BLaER1 treated with 17β-estradiol and CSF1 and Interleukin-3, amounts not matched to agents 10 nM and 100 nM (cell line): ENCODE measurements around the gene TCEA3.
A peak's percentile ranks its signal among the peaks of the same experiment; 100 is the strongest.

ENCODE experiments used
- H3K27ac ChIP-seq, 11 experiments: shearing (Covaris generic); formaldehyde crosslinking; 2 replicates each; pipeline ENCODE4 v1.8.1; 2022
- H3K27me3 ChIP-seq, 11 experiments: shearing (Covaris generic); formaldehyde crosslinking; 2 replicates each; pipeline ENCODE4 v1.8.1; 2022
- H3K36me3 ChIP-seq, 11 experiments: shearing (Covaris generic); formaldehyde crosslinking; 2 replicates each; pipeline ENCODE4 v1.8.1; 2022
- H3K4me1 ChIP-seq, 10 experiments: shearing (Covaris generic); formaldehyde crosslinking; 2 replicates each; pipeline ENCODE4 v1.8.1; 2022
- H3K4me2 ChIP-seq, 11 experiments: shearing (Covaris generic); formaldehyde crosslinking; 2 replicates each; pipeline ENCODE4 v1.8.1; 2022
- H3K4me3 ChIP-seq, 10 experiments: shearing (Covaris generic); formaldehyde crosslinking; 2 replicates each; pipeline ENCODE4 v1.8.1; 2022
- H3K9ac ChIP-seq, 11 experiments: shearing (Covaris generic); formaldehyde crosslinking; 2 replicates each; pipeline ENCODE4 v1.8.1; 2022
- H3K9me3 ChIP-seq, 11 experiments: shearing (Covaris generic); formaldehyde crosslinking; replicated peaks in 1 of 11; 2 replicates each; pipeline ENCODE4 v1.8.1; 2022
- H4K20me1 ChIP-seq, 11 experiments: shearing (Covaris generic); formaldehyde crosslinking; 2 replicates each; pipeline ENCODE4 v1.8.1; 2022
- Cebpa-rat ChIP-seq, 11 experiments: shearing (Covaris generic); IDR thresholded peaks; 2 replicates each; pipeline ENCODE4 v1.8.1; 2022

The TCEA3 gene

DNA sequence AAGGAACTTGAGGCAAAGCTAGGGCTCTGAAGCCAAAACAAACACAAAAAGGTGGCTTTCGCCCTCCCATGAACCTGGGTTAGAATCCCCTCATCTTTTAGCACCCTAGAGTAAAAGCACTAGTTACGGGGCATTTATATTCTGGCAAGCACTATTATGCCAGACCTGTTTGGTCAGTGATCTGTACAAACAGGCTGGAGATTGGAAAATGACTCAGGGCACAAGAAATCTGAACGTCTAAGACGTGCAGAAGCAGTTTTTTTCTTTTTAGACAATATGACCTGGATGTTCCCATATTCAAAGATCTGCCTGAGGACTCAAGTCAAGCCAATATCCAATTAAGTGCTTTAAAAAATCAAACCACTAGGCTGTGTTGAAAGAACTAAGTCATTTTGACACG is 58.0 kb downstream of the TCEA3 start:
- Histone ChIP-seq H4K20me1 (no peaks in the 10 kb centered on the region), H3K27me3 (peaks cover 0 to 7% (median 0%) of the 10 kb centered on the region in 11 experiments; a peak in 2 of 22 replicates), H3K9me3 (peaks cover 52 to 57% (median 54%) of the 10 kb centered on the region in 11 experiments), H3K4me1 (peaks cover 28 to 35% (median 31%) of the 10 kb centered on the region in 10 experiments), H3K4me2 (peak overlapping the region in 8 of 11 experiments; percentile 84 to 97 (median 94); a peak in 10 of 22 replicates), H3K27ac (no peak overlapping the region), H3K4me3 (peak overlapping the region in 6 of 10 experiments; percentile 69 to 87 (median 78); a peak in 4 of 20 replicates), H3K9ac (no peak overlapping the region), H3K36me3 (peaks cover 54 to 58% (median 55%) of the 10 kb centered on the region in 11 experiments)
- TF ChIP-seq Cebpa-rat (IDR thresholded peaks at IDR 0.05): no peak

DNA sequence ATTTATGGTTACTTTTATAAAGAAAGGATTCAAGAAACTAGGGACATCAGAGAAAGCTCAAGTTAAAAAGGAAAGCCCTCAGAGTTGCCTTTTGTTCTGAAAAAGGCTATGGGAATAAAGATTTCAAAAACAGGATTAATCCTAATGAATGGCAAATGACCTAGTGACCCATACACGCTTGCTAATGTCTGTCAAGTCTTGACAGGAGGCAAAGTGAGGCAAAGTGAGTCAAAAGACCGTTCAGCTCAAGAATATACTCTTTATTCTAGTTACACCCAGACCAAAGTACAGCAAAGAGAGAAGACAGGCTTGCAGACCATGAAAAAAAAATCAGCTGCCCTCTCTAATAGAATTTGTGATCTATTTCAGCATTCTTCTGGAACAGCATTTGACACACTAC is 58.4 kb downstream of the TCEA3 start:
- Histone ChIP-seq H3K36me3 (peaks cover 58 to 62% (median 59%) of the 10 kb centered on the region in 11 experiments), H3K27me3 (peaks cover 0 to 7% (median 0%) of the 10 kb centered on the region in 11 experiments; a peak in 2 of 22 replicates), H3K9me3 (peaks cover 57 to 61% (median 59%) of the 10 kb centered on the region in 11 experiments), H3K9ac (no peak overlapping the region), H3K27ac (no peak overlapping the region), H3K4me2 (peak overlapping the region in 1 of 11 experiments; percentile 91; a peak in 2 of 22 replicates), H4K20me1 (no peaks in the 10 kb centered on the region), H3K4me3 (peak overlapping the region in 2 of 10 experiments; percentile 80 to 81; a peak in 3 of 20 replicates), H3K4me1 (peaks cover 24 to 31% (median 27%) of the 10 kb centered on the region in 10 experiments)
- TF ChIP-seq Cebpa-rat (IDR thresholded peaks at IDR 0.05): no peak

DNA sequence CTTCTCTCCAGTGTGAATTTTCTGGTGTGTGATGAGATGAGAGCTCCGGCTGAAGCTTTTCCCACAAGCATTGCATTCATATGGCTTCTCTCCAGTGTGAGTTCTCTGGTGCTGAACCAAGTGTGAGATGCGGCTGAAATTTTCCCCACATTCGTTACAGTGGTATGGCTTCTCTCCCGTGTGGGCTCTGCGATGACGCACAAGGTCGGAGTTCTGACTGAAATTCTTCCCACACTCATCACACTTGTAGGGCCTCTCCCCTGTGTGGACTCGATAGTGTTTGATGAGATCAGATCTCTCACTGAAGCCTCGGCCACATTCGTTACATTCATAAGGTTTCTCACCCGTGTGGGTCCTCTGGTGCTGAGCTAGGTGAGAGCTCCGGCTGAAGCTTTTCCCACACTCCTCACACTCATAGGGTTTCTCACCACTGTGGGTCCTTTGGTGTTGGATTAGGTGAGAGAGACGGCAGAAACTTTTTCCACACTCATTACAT is 62.3 kb downstream of the TCEA3 start:
- H4K20me1 ChIP-seq: no peaks in the 10 kb centered on the region
- no peak overlapping the region for H3K27ac ChIP-seq
- peaks cover 3 to 12% (median 4%) of the 10 kb centered on the region in 10 experiments for H3K4me1 ChIP-seq
- peaks cover 95 to 100% (median 98%) of the 10 kb centered on the region in 11 experiments for H3K9me3 ChIP-seq
- H3K4me3 ChIP-seq: peak overlapping the region; percentile 18 to 56 (median 39)
- H3K9ac ChIP-seq: no peak overlapping the region
- TF ChIP-seq Cebpa-rat (IDR thresholded peaks at IDR 0.05): no peak
- peaks cover 0 to 7% (median 0%) of the 10 kb centered on the region in 11 experiments; a peak in 2 of 22 replicates for H3K27me3 ChIP-seq
- no peak overlapping the region for H3K4me2 ChIP-seq
- peaks cover 90 to 100% (median 98%) of the 10 kb centered on the region in 11 experiments for H3K36me3 ChIP-seq

DNA sequence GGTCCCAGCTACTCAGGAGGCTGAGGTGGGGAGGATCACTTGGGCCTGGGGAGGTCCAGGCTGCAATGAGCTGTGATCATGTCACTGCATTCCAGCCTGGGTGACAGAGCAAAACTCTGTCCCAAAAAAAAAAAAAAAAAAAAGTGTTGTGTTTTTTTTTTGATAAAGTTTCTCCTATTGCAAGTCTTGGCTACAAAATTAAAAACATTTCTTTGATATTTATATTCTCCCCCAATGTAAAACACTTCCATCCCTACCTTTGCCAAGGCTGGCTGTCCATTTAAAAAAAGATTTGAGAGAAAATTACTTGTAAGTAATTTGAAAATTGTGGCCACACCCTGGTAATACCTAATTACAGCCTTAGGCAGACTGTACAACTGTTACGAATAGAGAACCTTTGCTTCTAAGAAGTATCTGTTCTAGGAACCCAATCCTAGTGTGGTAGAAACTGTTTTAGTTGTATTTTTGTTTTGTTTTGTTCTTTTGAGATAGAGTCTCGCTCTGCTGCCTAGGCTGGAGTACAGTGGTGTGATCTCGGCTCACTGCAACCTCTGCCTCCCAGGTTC is 66.2 kb downstream of the TCEA3 start:
- Histone ChIP-seq H3K27ac (no peak overlapping the region), H3K36me3 (peaks cover 56 to 81% (median 73%) of the 10 kb centered on the region in 11 experiments)

DNA sequence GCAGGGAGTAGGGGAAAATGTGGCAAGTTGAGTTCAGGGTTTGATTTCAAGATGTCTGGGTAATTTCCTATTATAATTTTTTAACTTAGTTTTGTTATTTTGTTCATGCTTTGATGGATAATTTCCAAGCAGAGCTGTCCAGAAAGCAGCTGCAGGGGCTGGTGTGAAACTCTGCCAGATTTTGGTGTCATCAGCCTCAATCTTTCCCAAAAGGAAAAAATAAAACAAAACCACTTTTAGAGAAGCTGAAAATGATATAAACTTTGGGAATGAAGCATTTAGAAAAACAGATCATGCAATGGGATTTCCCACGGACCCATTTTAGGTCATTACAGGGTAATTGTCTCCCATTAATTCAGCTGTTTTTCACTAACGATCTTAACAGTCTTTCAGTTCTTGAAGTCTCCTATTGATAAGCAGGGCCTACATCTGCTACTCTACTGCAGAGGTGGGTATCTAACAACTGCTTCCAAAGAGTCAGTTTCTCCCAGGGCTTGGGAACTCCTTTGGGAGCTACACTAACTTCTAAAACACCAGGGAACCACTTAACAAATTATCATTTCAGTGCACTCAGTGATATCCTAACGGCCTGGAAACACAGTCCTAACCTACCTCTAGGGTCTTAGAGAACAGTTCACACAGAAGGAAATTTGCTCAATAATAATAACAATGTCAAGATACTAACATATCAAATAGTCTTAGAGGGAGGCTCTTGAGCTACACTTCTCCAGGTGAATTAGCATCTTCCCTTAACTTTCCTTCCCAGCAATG is 67.2 kb downstream of the TCEA3 start:
- H3K4me1 ChIP-seq: peaks cover 0 to 5% (median 0%) of the 10 kb centered on the region in 10 experiments; a peak in 1 of 20 replicates
- no peak overlapping the region for H3K9ac ChIP-seq
- H4K20me1 ChIP-seq: no peaks in the 10 kb centered on the region
- TF ChIP-seq Cebpa-rat (IDR thresholded peaks at IDR 0.05): no peak
- no peak overlapping the region for H3K27ac ChIP-seq
- H3K4me3 ChIP-seq: no peak overlapping the region
- no peak overlapping the region for H3K4me2 ChIP-seq
- peaks cover 0 to 3% (median 0%) of the 10 kb centered on the region in 11 experiments; a peak in 1 of 22 replicates for H3K27me3 ChIP-seq
- peaks cover 55 to 75% (median 68%) of the 10 kb centered on the region in 11 experiments for H3K9me3 ChIP-seq
- H3K36me3 ChIP-seq: peaks cover 46 to 70% (median 62%) of the 10 kb centered on the region in 11 experiments

More for the DNA sequence above, 66.2 kb downstream of the TCEA3 start:
- Histone ChIP-seq H3K4me3 (0 out of 20 replicates have a peak overlapping the region, but pooled peaks of 1 of the 10 experiments have one; percentile 4), H3K4me1 (peaks cover 0 to 5% (median 0%) of the 10 kb centered on the region in 10 experiments; a peak in 1 of 20 replicates), H4K20me1 (no peaks in the 10 kb centered on the region), H3K9me3 (peaks cover 66 to 86% (median 79%) of the 10 kb centered on the region in 11 experiments), H3K27me3 (peaks cover 0 to 7% (median 0%) of the 10 kb centered on the region in 11 experiments; a peak in 2 of 22 replicates), H3K4me2 (no peak overlapping the region), H3K9ac (no peak overlapping the region)
- TF ChIP-seq Cebpa-rat (IDR thresholded peaks at IDR 0.05): no peak

DNA sequence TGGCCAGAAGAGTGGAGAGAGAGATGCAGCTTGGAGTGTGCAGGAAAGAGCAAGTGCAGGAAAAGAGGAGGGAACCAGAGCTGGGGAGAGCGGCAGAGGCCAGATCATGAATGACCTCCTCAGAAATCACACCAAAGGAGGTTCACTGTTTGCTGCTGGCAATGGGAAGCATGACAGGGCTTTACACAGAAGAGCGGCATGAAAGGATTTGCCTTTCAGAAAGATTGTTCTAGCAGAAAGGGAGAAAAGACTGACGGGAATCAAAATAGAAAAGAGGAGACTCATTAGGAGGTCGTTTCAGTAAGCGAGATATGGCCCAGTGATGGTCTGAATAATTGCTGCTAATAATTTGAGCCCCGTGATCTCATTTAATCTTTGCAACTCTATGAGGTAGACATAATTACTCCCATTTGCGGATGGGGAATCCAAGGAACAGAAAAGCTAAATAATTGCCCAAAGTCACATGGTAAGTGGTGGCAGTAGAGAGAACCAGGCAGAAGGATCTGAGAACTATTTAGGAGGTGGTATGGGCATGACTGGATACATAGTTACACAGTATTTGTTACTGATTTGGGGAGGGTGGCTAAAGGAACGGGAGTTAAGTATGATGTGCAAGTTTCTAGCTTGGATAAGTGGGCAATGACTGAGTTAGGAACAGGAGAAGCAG is 67.9 kb downstream of the TCEA3 start:
- Histone ChIP-seq H4K20me1 (no peaks in the 10 kb centered on the region), H3K27me3 (no peaks in the 10 kb centered on the region)

DNA sequence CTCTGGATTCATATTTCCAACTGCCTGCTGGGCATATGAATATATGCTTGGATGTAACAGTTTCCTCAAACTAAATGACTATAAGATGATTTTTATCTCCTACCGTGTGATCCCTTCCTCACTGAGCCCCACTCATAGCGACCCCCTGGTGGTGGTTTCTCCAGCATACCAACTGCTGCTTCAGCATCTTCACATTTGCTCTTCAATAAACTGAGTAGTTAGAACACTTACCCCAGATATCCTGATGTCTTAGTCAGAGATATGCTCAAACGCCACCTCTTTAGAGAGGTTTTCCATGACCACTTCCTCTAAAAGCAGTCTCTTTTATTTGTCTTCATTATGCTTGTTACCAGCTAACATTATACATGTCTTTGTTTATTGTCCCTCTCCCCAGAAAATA is 70.3 kb downstream of the TCEA3 start:
- TF ChIP-seq Cebpa-rat (IDR thresholded peaks at IDR 0.05): no peak
- no peaks in the 10 kb centered on the region for H3K27me3 ChIP-seq
- H3K4me1 ChIP-seq: peaks cover 0 to 5% (median 0%) of the 10 kb centered on the region in 10 experiments; a peak in 1 of 20 replicates
- no peak overlapping the region for H3K4me2 ChIP-seq
- peaks cover 15 to 39% (median 31%) of the 10 kb centered on the region in 11 experiments for H3K36me3 ChIP-seq
- no peaks in the 10 kb centered on the region for H4K20me1 ChIP-seq
- no peak overlapping the region for H3K9ac ChIP-seq
- H3K9me3 ChIP-seq: peaks cover 24 to 45% (median 37%) of the 10 kb centered on the region in 11 experiments
- H3K4me3 ChIP-seq: no peak overlapping the region
- H3K27ac ChIP-seq: no peak overlapping the region

More for the DNA sequence above, 67.9 kb downstream of the TCEA3 start:
- H3K4me2 ChIP-seq: no peak overlapping the region
- peaks cover 48 to 68% (median 61%) of the 10 kb centered on the region in 11 experiments for H3K9me3 ChIP-seq
- H3K4me1 ChIP-seq: peaks cover 0 to 5% (median 0%) of the 10 kb centered on the region in 10 experiments; a peak in 1 of 20 replicates
- H3K4me3 ChIP-seq: no peak overlapping the region
- H3K27ac ChIP-seq: no peak overlapping the region
- no peak overlapping the region for H3K9ac ChIP-seq
- H3K36me3 ChIP-seq: peaks cover 38 to 63% (median 55%) of the 10 kb centered on the region in 11 experiments
- TF ChIP-seq Cebpa-rat (IDR thresholded peaks at IDR 0.05): no peak

DNA sequence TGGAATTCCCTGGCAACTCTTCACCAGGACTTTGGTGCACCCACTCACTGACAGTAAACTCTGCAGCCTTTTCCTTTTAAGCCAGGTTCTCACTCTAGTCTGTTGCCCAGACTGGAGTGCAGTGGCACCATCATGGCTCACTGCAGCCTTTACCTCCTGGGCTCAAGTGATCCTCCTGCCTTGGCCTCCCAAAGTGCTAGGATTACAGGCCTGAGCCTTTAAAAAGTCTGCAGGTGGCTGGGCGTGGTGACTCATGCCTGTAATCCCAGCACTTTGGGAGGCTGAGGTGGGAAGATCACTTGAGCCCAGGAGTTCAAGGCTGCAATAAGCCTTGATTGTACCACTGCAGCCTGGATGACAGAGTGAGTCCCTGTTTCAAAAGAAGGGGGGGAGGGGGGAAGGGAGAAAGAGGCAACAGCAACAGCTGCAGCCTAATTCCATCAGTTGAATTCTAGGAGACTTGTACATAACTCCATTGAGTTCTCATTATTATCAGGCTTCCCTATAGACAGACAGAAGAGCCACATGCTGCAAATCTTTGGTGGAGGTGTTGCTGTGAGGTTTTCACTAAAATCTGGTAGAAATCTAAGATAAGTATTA is 72.4 kb downstream of the TCEA3 start:
- H3K4me2 ChIP-seq: no peak overlapping the region
- no peaks in the 10 kb centered on the region for H3K27me3 ChIP-seq
- H3K4me3 ChIP-seq: no peak overlapping the region
- TF ChIP-seq Cebpa-rat (IDR thresholded peaks at IDR 0.05): no peak
- H3K27ac ChIP-seq: no peak overlapping the region
- H3K4me1 ChIP-seq: peaks cover 0 to 5% (median 0%) of the 10 kb centered on the region in 10 experiments; a peak in 1 of 20 replicates
- H3K9me3 ChIP-seq: peaks cover 4 to 24% (median 18%) of the 10 kb centered on the region in 11 experiments; a peak in 21 of 22 replicates
- H4K20me1 ChIP-seq: no peaks in the 10 kb centered on the region
- H3K36me3 ChIP-seq: peaks cover 0 to 19% (median 11%) of the 10 kb centered on the region in 11 experiments; a peak in 13 of 22 replicates
- no peak overlapping the region for H3K9ac ChIP-seq
